ENCODE results near the gene STPG1. TPM values are rescaled to one million over a fixed set of nuclear protein-coding genes. Genes with fewer than 3 reads are reported as not detected.

The STPG1 gene
- total and polyA plus RNA-seq, 8 donors, result 0.45 to 51.0 (median 4.4) TPM; not detected in 1

DNA sequence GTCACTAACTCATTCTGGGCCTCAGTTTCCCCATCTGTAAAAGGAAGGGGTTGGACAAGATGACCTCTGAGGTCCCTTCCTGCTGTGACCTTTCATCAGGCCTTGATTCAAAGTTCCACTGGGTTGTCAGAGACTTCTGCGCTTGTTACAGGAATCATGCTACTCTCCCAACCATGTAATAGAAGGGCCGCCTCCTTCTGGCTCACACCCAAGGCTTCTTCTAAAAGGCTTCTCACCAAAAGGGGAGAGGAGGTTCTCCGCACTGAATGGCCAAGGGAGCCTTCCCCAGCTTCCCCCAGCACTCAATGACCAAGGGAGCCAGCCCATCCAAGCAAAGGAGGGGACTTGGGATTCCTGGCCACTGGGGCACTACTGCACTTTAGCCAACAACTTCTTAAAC, 51.8 kb downstream of the STPG1 start:
- Histone ChIP-seq H3K4me3 (no peak overlapping the region), H3K27ac (no peak overlapping the region), H3K4me1 (peaks cover 0 to 16% (median 10%) of the 10 kb centered on the region in 4 donors), H3K36me3 (peaks cover 5 to 36% (median 32%) of the 10 kb centered on the region in 4 donors), H3K9me3 (no peaks in the 10 kb centered on the region), H3K27me3 (no peaks in the 10 kb centered on the region)
- TF ChIP-seq POLR2AphosphoS5 (IDR thresholded peaks at IDR 0.05) (no peak), POLR2A (IDR thresholded peaks at IDR 0.05) (no peak), EP300 (IDR thresholded peaks at IDR 0.05) (no peak)
- TF ChIP-seq, protein P1, sequence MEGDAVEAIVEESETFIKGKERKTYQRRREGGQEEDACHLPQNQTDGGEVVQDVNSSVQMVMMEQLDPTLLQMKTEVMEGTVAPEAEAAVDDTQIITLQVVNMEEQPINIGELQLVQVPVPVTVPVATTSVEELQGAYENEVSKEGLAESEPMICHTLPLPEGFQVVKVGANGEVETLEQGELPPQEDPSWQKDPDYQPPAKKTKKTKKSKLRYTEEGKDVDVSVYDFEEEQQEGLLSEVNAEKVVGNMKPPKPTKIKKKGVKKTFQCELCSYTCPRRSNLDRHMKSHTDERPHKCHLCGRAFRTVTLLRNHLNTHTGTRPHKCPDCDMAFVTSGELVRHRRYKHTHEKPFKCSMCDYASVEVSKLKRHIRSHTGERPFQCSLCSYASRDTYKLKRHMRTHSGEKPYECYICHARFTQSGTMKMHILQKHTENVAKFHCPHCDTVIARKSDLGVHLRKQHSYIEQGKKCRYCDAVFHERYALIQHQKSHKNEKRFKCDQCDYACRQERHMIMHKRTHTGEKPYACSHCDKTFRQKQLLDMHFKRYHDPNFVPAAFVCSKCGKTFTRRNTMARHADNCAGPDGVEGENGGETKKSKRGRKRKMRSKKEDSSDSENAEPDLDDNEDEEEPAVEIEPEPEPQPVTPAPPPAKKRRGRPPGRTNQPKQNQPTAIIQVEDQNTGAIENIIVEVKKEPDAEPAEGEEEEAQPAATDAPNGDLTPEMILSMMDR (IDR thresholded peaks at IDR 0.05), result no peak
- no peak for DNase-seq
- intact Hi-C loops (cut with DNase I; ENCODE audit: low total_unique reads), result no loop called here
- WGBS, 5 donors, result 90 to 97% (median 97%) methylated on average over 3 of the region's 3 CpGs

DNA sequence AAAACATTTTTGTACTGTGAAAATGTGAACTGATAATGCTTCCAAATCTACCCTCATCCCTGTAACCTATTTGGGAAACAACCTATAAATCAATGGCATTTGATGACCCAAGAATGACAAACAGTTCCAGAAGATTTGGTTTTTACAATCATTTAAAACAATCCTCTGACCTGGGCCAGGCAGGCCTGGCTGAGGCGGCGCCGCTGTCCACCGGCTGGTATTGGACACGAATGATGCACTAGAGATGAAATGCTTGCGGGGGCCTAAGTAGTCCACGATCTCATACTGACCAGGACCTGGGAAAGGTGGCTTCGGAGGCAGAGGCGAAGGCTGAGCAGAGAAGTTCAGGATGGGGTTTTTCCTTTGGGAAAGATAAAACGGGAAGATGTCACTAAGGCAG, 52.9 kb downstream of the STPG1 start:
- H3K9me3 ChIP-seq, result no peaks in the 10 kb centered on the region
- H3K4me1 ChIP-seq, result peaks cover 0 to 16% (median 10%) of the 10 kb centered on the region in 4 donors
- no peak for TF ChIP-seq POLR2AphosphoS5 (IDR thresholded peaks at IDR 0.05)
- no peak for TF ChIP-seq EP300 (IDR thresholded peaks at IDR 0.05)
- TF ChIP-seq POLR2A (IDR thresholded peaks at IDR 0.05), result no peak
- TF ChIP-seq, protein P1 (IDR thresholded peaks at IDR 0.05), result no peak
- 96 to 99% (median 97%) methylated on average over 10 of the region's 10 CpGs for WGBS, 5 donors
- no peak overlapping the region for H3K27ac ChIP-seq
- DNase-seq, result no peak
- intact Hi-C loops (cut with DNase I; ENCODE audit: low total_unique reads), result no loop called here
- H3K4me3 ChIP-seq, result no peak overlapping the region
- peaks cover 5 to 33% (median 29%) of the 10 kb centered on the region in 4 donors for H3K36me3 ChIP-seq
- H3K27me3 ChIP-seq, result no peaks in the 10 kb centered on the region

DNA sequence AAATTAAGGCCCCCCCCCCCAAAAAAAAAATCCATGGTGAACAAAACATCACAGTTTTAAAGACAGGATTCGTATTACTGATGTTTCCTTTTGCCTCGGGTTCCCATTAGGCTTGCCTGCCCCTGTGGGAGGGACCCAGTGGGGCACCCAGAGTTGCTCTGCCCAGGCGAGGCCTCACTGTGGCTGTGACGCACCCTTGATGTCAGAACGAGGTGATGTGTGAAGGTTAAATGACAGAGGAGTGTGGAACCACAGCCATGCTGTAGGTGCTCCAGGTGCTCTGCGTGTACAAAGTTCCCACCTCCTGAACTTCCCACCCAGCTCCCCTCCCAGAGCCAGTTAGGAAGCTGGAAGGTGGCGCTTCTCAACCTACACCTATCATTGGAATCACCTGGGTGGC, 56.5 kb downstream of the STPG1 start:
- WGBS, 5 donors, result 88 to 92% (median 89%) methylated on average over 7 of the region's 7 CpGs
- Histone ChIP-seq H3K4me3 (no peak overlapping the region), H3K4me1 (no peaks in the 10 kb centered on the region), H3K27ac (no peak overlapping the region), H3K9me3 (no peaks in the 10 kb centered on the region), H3K27me3 (no peaks in the 10 kb centered on the region), H3K36me3 (peaks cover 5 to 33% (median 29%) of the 10 kb centered on the region in 4 donors)
- TF ChIP-seq, protein P1 (IDR thresholded peaks at IDR 0.05), result no peak
- DNase-seq, result peak in 1 of 2 donors; percentile 52
- intact Hi-C loops (cut with DNase I; ENCODE audit: low total_unique reads), result no loop called here

DNA sequence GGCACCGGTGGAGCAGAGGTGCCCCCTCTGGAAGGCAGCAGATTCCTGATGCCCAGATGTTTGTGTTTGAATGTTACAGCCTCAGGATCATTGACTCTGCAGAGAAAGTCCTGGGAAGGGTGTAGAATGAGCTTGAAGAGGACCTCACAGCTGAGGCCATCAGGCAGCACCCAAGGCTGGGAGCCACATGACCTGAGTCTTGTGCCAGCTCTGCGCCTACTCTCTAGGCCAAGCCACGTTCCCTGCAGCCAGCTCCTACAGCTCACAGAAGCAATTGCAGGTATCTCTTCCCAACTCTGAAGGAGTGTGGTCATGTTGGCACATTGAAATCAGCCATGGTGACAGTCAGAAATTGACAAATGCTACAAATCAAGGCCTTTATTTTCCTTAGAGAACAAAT, 58.1 kb downstream of the STPG1 start:
- no peak overlapping the region for H3K4me3 ChIP-seq
- H3K36me3 ChIP-seq, result peaks cover 5 to 33% (median 29%) of the 10 kb centered on the region in 4 donors
- no peaks in the 10 kb centered on the region for H3K27me3 ChIP-seq
- TF ChIP-seq EP300 (IDR thresholded peaks at IDR 0.05) (no peak), POLR2A (IDR thresholded peaks at IDR 0.05) (no peak), POLR2AphosphoS5 (IDR thresholded peaks at IDR 0.05) (no peak)
- TF ChIP-seq, protein P1 (IDR thresholded peaks at IDR 0.05), result no peak
- intact Hi-C loops (cut with DNase I; ENCODE audit: low total_unique reads), result no loop called here
- H3K27ac ChIP-seq, result no peak overlapping the region
- WGBS, 5 donors, result 60 to 72% (median 68%) methylated on average over 3 of the region's 3 CpGs
- H3K4me1 ChIP-seq, result no peaks in the 10 kb centered on the region
- DNase-seq, result no peak
- H3K9me3 ChIP-seq, result no peaks in the 10 kb centered on the region

Data from stomach (tissue), 9 donors.